HepG2 (cell line): Measurements from ENCODE around the gene SIVA1. TPM values are rescaled to one million over a fixed set of nuclear protein-coding genes. Genes with fewer than 3 reads are reported as not detected.

Experiments
- ATAC-seq: fragments of 200-7000 bp; cut with Tn5 transposase; 3 replicates; pipeline ENCODE4 v1.9.1; 2020; ENCODE audit warnings: mild to moderate bottlenecking, moderate library complexity
- BruUV-seq: library from RNA; stranded (reverse); fragments of 400-500 nt; replicated peaks from 2 replicates; lab custom pipeline; 2021; lab: Mats Ljungman, UMichigan
- CTCF ChIA-PET: fragments of 300-600 bp; formaldehyde crosslinking; extraction: SDS; loops from one replicate; lab custom pipeline; 2021; ENCODE audit warnings: low total read pairs, inconsistent platforms, low intra/inter-chr PET ratio; lab: Yijun Ruan, JAX
- POLR2A ChIA-PET: fragments of 350-600 bp; sonication (Branson Sonifier 250); formaldehyde crosslinking; loops from one replicate; lab custom pipeline; 2020; ENCODE audit warnings: antibody characterized with exemption, inconsistent platforms; lab: Yijun Ruan, JAX
- DNase-seq: peaks from one replicate; pipeline ENCODE4 v3.0.0-alpha.2; 2015; ENCODE audit warnings: low spot score
- FAIRE-seq: peaks from 3 replicates; lab custom pipeline; 2011; peaks lifted over from hg19 to GRCh38; lab: Jason Lieb, UNC
- H2AFZ ChIP-seq: one replicate; pipeline ENCODE4 v1.6.1; 2011; ENCODE audit warnings: low read length, inconsistent platforms
- H3K27ac ChIP-seq: fragments of 300-600 bp; 3 replicates; pipeline ENCODE4 v1.8.0; 2011; ENCODE audit warnings: mixed run types, mild to moderate bottlenecking, mixed read lengths, low read length, inconsistent platforms; ENCODE audit not compliant: insufficient read depth; ENCODE audit errors: extremely low read length
- H3K27me3 ChIP-seq, 2 experiments: fragments of 200-600 bp in 1 of 2; 2 replicates in 1 of 2; 3 replicates in 1 of 2; pipeline versions ENCODE4 v1.6.0 to v1.8.0; 2011; ENCODE audit warnings: low read length in 2 of 2, mild to moderate bottlenecking in 2 of 2, moderate library complexity in 2 of 2, inconsistent platforms in 1 of 2; ENCODE audit not compliant: insufficient read depth in 2 of 2, control insufficient read depth in 1 of 2
- H3K36me3 ChIP-seq, 2 experiments: fragments of 200-600 bp in 1 of 2; replicated peaks in 1 of 2; 2 replicates in 1 of 2; 3 replicates in 1 of 2; pipeline versions ENCODE4 v1.5.1 to v1.8.0; 2011; ENCODE audit warnings: low read length in 2 of 2, inconsistent platforms in 1 of 2; ENCODE audit not compliant: insufficient read depth in 2 of 2, control insufficient read depth in 1 of 2
- H3K4me1 ChIP-seq: 2 replicates; pipeline ENCODE4 v1.5.1; 2012; ENCODE audit warnings: low read length, inconsistent platforms; ENCODE audit not compliant: insufficient read depth
- H3K4me2 ChIP-seq: 2 replicates; pipeline ENCODE4 v1.6.0; 2011; ENCODE audit warnings: low read depth, low read length, inconsistent platforms
- H3K4me3 ChIP-seq, 3 experiments: fragments of 200-600 bp in 1 of 3; sonication (generic), shearing (Covaris generic) in 1 of 3; replicated peaks in 1 of 3; 2 replicates each; pipeline ENCODE4 v1.5.1; 2011 to 2016; ENCODE audit warnings: low read length in 3 of 3, inconsistent platforms in 2 of 3, low read depth in 2 of 3, mild to moderate bottlenecking in 2 of 3, control low read depth in 1 of 3, mixed read lengths in 1 of 3; ENCODE audit not compliant: insufficient read depth in 1 of 3
- H3K79me2 ChIP-seq: one replicate; pipeline ENCODE4 v1.6.1; 2011; ENCODE audit warnings: low read length, inconsistent platforms; ENCODE audit not compliant: insufficient read depth
- H3K9ac ChIP-seq: 2 replicates; pipeline ENCODE4 v1.6.0; 2011; ENCODE audit warnings: mild to moderate bottlenecking, low read depth, low read length, inconsistent platforms; ENCODE audit not compliant: insufficient read depth
- H3K9me3 ChIP-seq: 2 replicates; pipeline ENCODE4 v1.5.1; 2012; ENCODE audit warnings: mild to moderate bottlenecking, low read length
- H4K20me1 ChIP-seq: 2 replicates; pipeline ENCODE4 v1.6.0; 2011; ENCODE audit warnings: inconsistent platforms, mild to moderate bottlenecking, low read length, moderate library complexity; ENCODE audit not compliant: insufficient read depth
- GPBP1L1 ChIP-seq: sonication (generic); formaldehyde crosslinking; IDR thresholded peaks from 2 replicates; pipeline ENCODE4 v1.5.0; 2020; ENCODE audit warnings: mild to moderate bottlenecking, missing genetic modification reagents
- NFE2L2 ChIP-seq: fragments of 150-350 bp; IDR thresholded peaks from 2 replicates; pipeline ENCODE4 v1.6.1; 2014; ENCODE audit warnings: low read length
- RBM39 ChIP-seq: fragments of 200-400 bp; formaldehyde crosslinking; IDR thresholded peaks from one replicate; pipeline ENCODE4 v1.6.1; 2018; ENCODE audit warnings: antibody characterized with exemption, mild to moderate bottlenecking, low read depth, low read length; ENCODE audit not compliant: poor library complexity, severe bottlenecking
- RELA ChIP-seq: sonication (generic); formaldehyde crosslinking; IDR thresholded peaks from 2 replicates; pipeline ENCODE4 v1.4.0; 2020; ENCODE audit warnings: missing genetic modification reagents
- ZMYM3 ChIP-seq: sonication (generic); formaldehyde crosslinking; IDR thresholded peaks from 2 replicates; pipeline ENCODE4 v1.5.1; 2020; ENCODE audit warnings: mild to moderate bottlenecking, missing genetic modification reagents
- ZNF10 ChIP-seq: sonication (generic); formaldehyde crosslinking; IDR thresholded peaks from 2 replicates; pipeline ENCODE4 v1.4.0; 2020; ENCODE audit warnings: mild to moderate bottlenecking, low read depth, missing genetic modification reagents, borderline replicate concordance
- ZNF570 ChIP-seq: sonication (generic); formaldehyde crosslinking; IDR thresholded peaks from 2 replicates; pipeline ENCODE4 v1.4.0; 2020; ENCODE audit warnings: mild to moderate bottlenecking, missing genetic modification reagents, borderline replicate concordance
- ZNF687 ChIP-seq: sonication (generic); formaldehyde crosslinking; IDR thresholded peaks from 2 replicates; pipeline ENCODE4 v1.5.1; 2020; ENCODE audit warnings: mild to moderate bottlenecking, missing genetic modification reagents, moderate library complexity
- ZNF720 ChIP-seq: sonication (generic); formaldehyde crosslinking; IDR thresholded peaks from 2 replicates; pipeline ENCODE4 v1.4.0; 2020; ENCODE audit warnings: missing genetic modification reagents
- ZSCAN12 ChIP-seq: sonication (generic); formaldehyde crosslinking; IDR thresholded peaks from 2 replicates; pipeline ENCODE4 v1.9.0; 2021; ENCODE audit warnings: mild to moderate bottlenecking, missing genetic modification reagents
- ZXDC ChIP-seq: sonication (generic); formaldehyde crosslinking; IDR thresholded peaks from 2 replicates; pipeline ENCODE4 v1.5.0; 2020; ENCODE audit warnings: mild to moderate bottlenecking, missing genetic modification reagents
- WGBS: methylation state at CpG from one replicate; pipeline ENCODE4 v1.1.6; 2017; ENCODE audit warnings: low lambda C conversion rate; 5-methylcytosine and 5-hydroxymethylcytosine counted together
- in situ Hi-C: cut with HindIII; loops from 2 replicates; pipeline ENCODE4 v1.10.0; 2017; ENCODE audit warnings: low pct_unique_long_range_greater_than_20kb; ENCODE audit not compliant: extremely low pct_ligation_motif_present
- intact Hi-C: fragments of 100-400 bp; cut with micrococcal nuclease; formaldehyde crosslinking; loops from one replicate; pipeline ENCODE4 v1.10.0; 2022; ENCODE audit not compliant: unreplicated experiment
- polyA plus RNA-seq, 8 experiments: library from polyadenylated mRNA; depleted of rRNA in 3 of 8; stranded (reverse) in 7 of 8; unstranded in 1 of 8; fragments of >200 nt; fragmentation: Illumina TruSeq in 4 of 8; extraction: Trizol in 4 of 8; gene quantifications; 2 replicates each; pipeline versions ENCODE4 v1.2.1 to v1.2.3, GENCODE V29; 2011 to 2016; ENCODE audit warnings: low read depth in 4 of 8, missing spikeins in 1 of 8, mixed read lengths in 1 of 8; ENCODE audit not compliant: insufficient read depth in 1 of 8
- total RNA-seq, 5 experiments: library from RNA; depleted of rRNA; stranded (reverse); fragments of >200 nt; fragmentation: Illumina TruSeq; extraction: Trizol; gene quantifications; 2 replicates each; pipeline ENCODE4 v1.2.3, GENCODE V29; 2016; ENCODE audit warnings: low read depth in 1 of 5

The SIVA1 gene
- total and polyA plus RNA-seq, 2 of the 13 experiments (the other 11 are each of a cell fraction or from before 2014, with no cell fraction given), result 123 to 186 TPM

GRCh38 chr14:104796687-104797081 is 43.7 kb downstream of the SIVA1 start (continued):
- 0 out of 2 replicates have a peak, but pooled peaks have one; percentile 51 for TF ChIP-seq ZXDC (CRISPR knock-in tag)
- TF ChIP-seq ZNF720 (CRISPR knock-in tag), result no peak
- peak; percentile 14 for TF ChIP-seq RBM39
- TF ChIP-seq, all 625 proteins: peak for 9

- FAIRE-seq (no peak), ATAC-seq (peak; percentile 52), DNase-seq (peak; percentile 39)
- Histone ChIP-seq H4K20me1 (peaks cover 12% of the 10 kb centered on the region), H2AFZ (no peak overlapping the region), H3K4me2 (peak overlapping the region; percentile 100), H3K27ac (no peak overlapping the region), H3K4me3 (peak overlapping the region in 2 of 3 experiments; percentile 74 to 92; a peak in 5 of 6 replicates), H3K27me3 (no peaks in the 10 kb centered on the region), H3K79me2 (peaks cover 25% of the 10 kb centered on the region), H3K4me1 (peaks cover 75% of the 10 kb centered on the region), H3K36me3 (no peaks in the 10 kb centered on the region), H3K9me3 (no peaks in the 10 kb centered on the region), H3K9ac (peak overlapping the region; percentile 73)
- CTCF ChIA-PET, result interaction anchor here (1.7 kb wide), 1 partner anchor 28 kb away, joined by 3 read pairs; no protein-coding TSS in a partner anchor
- intact Hi-C loops, result loop anchor here (2.0 kb wide), 1 partner anchor 23 kb away; no protein-coding TSS in a partner anchor
- POLR2A ChIA-PET, result interaction anchor here (1.4 to 4.1 kb wide), 4 partner anchors 29 to 45 kb away, joined by 5 to 23 read pairs (median 10); partner anchors contain the start of gene SIVA1
- WGBS, result 0% methylated on average over 4 of the region's 18 CpGs
- no TSS peak for BruUV-seq
- in situ Hi-C loops, result no loop called here
- TF ChIP-seq NFE2L2 (no peak), ZNF570 (CRISPR knock-in tag) (no peak), ZMYM3 (CRISPR knock-in tag) (no peak; the same call in 1 of the 2 replicates), RELA (CRISPR knock-in tag) (no peak), GPBP1L1 (CRISPR knock-in tag) (no peak), RBM39 (no peak), ZNF10 (no peak), ZNF687 (CRISPR knock-in tag) (peak; percentile 52; the same call in 1 of the 2 replicates), ZSCAN12 (CRISPR knock-in tag) (no peak)
Observed at GRCh38 chr14:104797115-104798044, 44.4 kb downstream of the SIVA1 start.
